Measurements from ENCODE around the gene LCE3C. TPM values are rescaled to one million over a fixed set of nuclear protein-coding genes. Genes with fewer than 3 reads are reported as not detected.
"Not testable (repeated sequence)": the region's sequence is repeated elsewhere in the genome, so short reads cannot be mapped to it uniquely, and the experiment has no call there.

The LCE3C gene, protein sequence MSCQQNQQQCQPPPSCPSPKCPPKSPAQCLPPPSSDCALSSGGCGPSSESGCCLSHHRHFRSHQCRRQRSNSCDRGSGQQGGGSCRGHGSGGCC
- not detected in 3 replicates for total RNA-seq
- long read RNA-seq = 0 reads

DNA sequence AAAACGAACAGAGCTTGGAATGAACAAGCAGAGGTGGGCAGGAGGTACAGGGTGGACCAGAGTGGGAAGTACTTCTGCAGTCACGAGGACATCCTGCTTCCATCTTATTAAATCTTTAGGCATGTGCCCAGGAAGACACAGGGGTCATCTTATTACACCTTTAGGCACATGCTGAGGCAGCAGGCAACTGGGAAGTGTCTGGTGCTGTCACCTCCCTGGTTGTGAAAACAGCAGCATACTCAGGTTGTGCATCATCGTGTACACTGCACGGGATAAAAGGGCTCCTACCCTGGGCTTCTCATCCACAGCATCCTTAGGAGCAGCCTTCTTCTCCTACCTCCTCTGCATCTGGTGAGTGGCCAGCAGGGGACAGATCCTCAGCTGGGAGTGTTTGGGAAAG, at the start of gene LCE3C:
LCE3C (plus strand) TSS at position 301 of the 400 bp plus-strand sequence. CDS start 498 bp downstream, outside the sequence.
- TF ChIP-seq, protein P1, sequence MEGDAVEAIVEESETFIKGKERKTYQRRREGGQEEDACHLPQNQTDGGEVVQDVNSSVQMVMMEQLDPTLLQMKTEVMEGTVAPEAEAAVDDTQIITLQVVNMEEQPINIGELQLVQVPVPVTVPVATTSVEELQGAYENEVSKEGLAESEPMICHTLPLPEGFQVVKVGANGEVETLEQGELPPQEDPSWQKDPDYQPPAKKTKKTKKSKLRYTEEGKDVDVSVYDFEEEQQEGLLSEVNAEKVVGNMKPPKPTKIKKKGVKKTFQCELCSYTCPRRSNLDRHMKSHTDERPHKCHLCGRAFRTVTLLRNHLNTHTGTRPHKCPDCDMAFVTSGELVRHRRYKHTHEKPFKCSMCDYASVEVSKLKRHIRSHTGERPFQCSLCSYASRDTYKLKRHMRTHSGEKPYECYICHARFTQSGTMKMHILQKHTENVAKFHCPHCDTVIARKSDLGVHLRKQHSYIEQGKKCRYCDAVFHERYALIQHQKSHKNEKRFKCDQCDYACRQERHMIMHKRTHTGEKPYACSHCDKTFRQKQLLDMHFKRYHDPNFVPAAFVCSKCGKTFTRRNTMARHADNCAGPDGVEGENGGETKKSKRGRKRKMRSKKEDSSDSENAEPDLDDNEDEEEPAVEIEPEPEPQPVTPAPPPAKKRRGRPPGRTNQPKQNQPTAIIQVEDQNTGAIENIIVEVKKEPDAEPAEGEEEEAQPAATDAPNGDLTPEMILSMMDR (IDR thresholded peaks at IDR 0.05) = no peak
- Mint-ChIP-seq H3K4me3 (ENCODE audit: unreplicated experiment) (no peak within 1 kb of the TSS), H3K27ac (ENCODE audit: unreplicated experiment) (no peak within 1 kb of the TSS), H3K4me1 (ENCODE audit: low read depth) (no peaks in the 10 kb centered on the region), H3K36me3 (ENCODE audit: low read depth) (no peaks in the 10 kb centered on the region), H3K27me3 (ENCODE audit: low read depth) (no peaks in the 10 kb centered on the region), H3K9me3 (ENCODE audit: low read depth) (peaks cover 15% of the 10 kb centered on the region)
- DNase-seq (ENCODE audit: low spot score) = no peak

DNA sequence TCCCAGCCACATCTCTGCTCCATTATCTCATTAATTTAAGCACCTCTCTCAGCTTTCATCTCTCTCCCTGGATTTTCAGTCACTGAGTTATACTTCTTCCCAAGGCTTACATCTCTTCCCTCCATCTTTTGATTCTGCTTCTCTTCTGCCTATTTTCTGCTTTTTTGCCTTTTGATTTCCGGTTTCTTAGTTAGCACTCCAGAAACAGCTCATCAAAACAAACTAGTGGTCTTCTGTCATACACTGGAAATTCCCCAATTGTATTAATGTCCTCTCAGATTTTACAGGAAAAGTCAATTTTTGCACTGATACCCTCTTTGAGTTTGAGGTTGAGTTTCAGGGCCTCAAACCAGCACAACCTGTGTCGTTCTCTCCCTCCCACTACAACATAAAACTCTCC, 34.9 kb upstream of the LCE3C start:
- H3K4me3 Mint-ChIP-seq (ENCODE audit: unreplicated experiment) = no peak overlapping the region
- TF ChIP-seq, protein P1 (IDR thresholded peaks at IDR 0.05) = no peak
- H3K27ac Mint-ChIP-seq (ENCODE audit: unreplicated experiment) = no peak overlapping the region
- H3K9me3 Mint-ChIP-seq (ENCODE audit: low read depth) = peaks cover 61% of the 10 kb centered on the region
- no peaks in the 10 kb centered on the region for H3K27me3 Mint-ChIP-seq (ENCODE audit: low read depth)
- H3K4me1 Mint-ChIP-seq (ENCODE audit: low read depth) = no peaks in the 10 kb centered on the region
- H3K36me3 Mint-ChIP-seq (ENCODE audit: low read depth) = no peaks in the 10 kb centered on the region
- no peak for DNase-seq (ENCODE audit: low spot score)

DNA sequence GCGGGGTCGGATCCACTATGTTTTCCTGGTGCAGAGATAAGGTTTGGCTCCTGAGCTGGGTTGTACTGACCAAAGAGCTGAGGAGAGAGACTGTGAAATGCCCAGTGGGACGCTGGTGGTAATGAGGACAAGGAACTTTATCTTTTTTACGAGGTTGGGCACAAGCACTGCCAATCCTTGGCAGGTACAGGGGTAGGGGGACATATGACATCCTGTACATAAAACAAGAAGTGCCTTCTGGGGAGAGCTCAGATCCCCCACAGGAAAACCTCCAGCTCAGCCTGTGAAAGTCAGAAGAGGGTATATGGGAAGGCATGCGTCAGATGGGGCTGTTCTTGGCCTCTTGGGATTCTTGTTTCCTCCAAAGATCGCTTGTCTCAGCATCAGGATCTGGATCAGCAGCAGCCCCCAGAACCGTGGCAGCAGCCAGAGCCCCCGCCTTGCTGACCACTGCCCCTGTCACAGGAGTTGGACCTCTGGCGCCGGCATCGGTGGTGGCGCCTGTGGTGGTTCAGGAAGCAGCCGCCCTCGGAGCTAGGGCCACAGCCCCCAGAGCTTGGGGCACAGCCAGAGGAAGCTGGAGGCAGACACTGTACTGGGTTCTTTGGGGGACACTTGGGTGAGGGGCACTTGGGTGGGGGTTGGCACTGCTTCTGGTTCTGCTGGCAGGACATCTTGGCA, 34.4 kb upstream of the LCE3C start:
- Mint-ChIP-seq H3K36me3 (ENCODE audit: low read depth) (no peaks in the 10 kb centered on the region), H3K27me3 (ENCODE audit: low read depth) (no peaks in the 10 kb centered on the region), H3K9me3 (ENCODE audit: low read depth) (peaks cover 61% of the 10 kb centered on the region), H3K27ac (ENCODE audit: unreplicated experiment) (no peak overlapping the region), H3K4me1 (ENCODE audit: low read depth) (no peaks in the 10 kb centered on the region), H3K4me3 (ENCODE audit: unreplicated experiment) (no peak overlapping the region)
- no peak for DNase-seq (ENCODE audit: low spot score)
- TF ChIP-seq, protein P1 (IDR thresholded peaks at IDR 0.05) = no peak

DNA sequence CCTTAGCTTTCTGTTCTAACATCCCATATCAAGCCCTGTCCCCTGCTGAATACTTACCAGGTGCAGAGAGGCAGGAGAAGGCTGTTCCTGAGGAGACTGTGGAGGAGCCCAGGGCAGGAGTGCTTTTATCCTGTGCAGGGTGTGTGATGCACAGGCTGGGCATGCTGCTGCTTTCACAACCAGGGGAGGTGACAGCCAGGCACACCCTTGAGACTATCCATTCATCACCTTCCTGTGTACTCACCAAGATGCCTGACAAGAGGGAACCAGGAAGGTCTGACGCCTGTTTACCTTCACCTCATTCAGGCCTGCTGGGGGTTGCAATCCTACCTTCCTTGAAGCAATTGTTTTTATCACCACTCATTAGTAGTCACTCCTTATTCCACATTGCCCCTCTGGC, 33.4 kb upstream of the LCE3C start, which contains the start of gene LCE3E:
LCE3E (minus strand) TSS at position 100 of the 400 bp plus-strand sequence. CDS start 572 bp downstream, outside the sequence.
- H3K9me3 Mint-ChIP-seq (ENCODE audit: low read depth) = peaks cover 64% of the 10 kb centered on the region
- H3K27ac Mint-ChIP-seq (ENCODE audit: unreplicated experiment) = no peak within 1 kb of the TSS
- TF ChIP-seq, protein P1 (IDR thresholded peaks at IDR 0.05) = no peak
- H3K27me3 Mint-ChIP-seq (ENCODE audit: low read depth) = no peaks in the 10 kb centered on the region
- DNase-seq (ENCODE audit: low spot score) = no peak
- H3K36me3 Mint-ChIP-seq (ENCODE audit: low read depth) = no peaks in the 10 kb centered on the region
- no peaks in the 10 kb centered on the region for H3K4me1 Mint-ChIP-seq (ENCODE audit: low read depth)
- no peak within 1 kb of the TSS for H3K4me3 Mint-ChIP-seq (ENCODE audit: unreplicated experiment)

DNA sequence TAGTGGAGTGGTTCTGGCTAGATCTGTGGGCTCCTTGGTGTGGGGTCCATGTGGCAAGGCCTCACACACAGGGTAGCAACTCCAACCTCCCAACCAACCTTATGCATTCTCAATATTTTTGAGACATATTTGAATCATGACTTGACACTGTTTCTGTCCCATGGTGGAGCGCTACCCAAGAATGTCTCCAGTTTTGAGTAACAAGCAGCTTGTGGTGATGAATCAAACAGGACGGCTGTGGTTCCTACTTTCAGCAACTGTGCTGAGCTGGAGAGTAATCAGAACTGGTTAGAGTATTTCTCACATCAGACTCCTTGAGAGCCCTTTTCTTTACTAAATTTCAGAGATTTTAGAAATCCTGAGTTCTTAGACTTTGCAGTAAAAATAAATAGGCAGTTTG, 22.9 kb upstream of the LCE3C start:
- Mint-ChIP-seq H3K36me3 (ENCODE audit: low read depth) (no peaks in the 10 kb centered on the region), H3K27me3 (ENCODE audit: low read depth) (no peaks in the 10 kb centered on the region), H3K27ac (ENCODE audit: unreplicated experiment) (no peak overlapping the region), H3K4me3 (ENCODE audit: unreplicated experiment) (no peak overlapping the region), H3K4me1 (ENCODE audit: low read depth) (no peaks in the 10 kb centered on the region), H3K9me3 (ENCODE audit: low read depth) (peaks cover 12% of the 10 kb centered on the region)
- TF ChIP-seq, protein P1 (IDR thresholded peaks at IDR 0.05) = no peak
- no peak for DNase-seq (ENCODE audit: low spot score)

DNA sequence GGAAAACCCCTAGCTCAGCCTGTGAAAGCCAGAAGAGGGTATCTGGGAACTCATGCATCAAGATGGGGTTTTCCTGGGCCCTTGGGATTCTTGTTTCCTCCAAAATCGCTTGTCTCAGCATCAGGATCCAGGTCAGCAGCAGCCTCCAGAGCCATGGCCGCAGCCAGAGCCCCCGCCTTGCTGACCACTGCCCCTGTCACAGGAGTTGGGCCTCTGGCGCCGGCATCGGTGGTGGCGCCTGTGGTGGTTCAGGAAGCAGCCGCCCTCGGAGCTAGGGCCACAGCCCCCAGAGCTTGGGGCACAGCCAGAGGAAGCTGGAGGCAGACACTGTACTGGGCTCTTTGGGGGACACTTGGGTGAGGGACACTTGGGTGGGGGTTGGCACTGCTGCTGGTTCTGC, 20.5 kb upstream of the LCE3C start:
- not testable (repeated sequence) for H3K4me3 Mint-ChIP-seq (ENCODE audit: unreplicated experiment); H3K36me3 Mint-ChIP-seq (ENCODE audit: low read depth); H3K27me3 Mint-ChIP-seq (ENCODE audit: low read depth); H3K27ac Mint-ChIP-seq (ENCODE audit: unreplicated experiment); DNase-seq (ENCODE audit: low spot score); H3K4me1 Mint-ChIP-seq (ENCODE audit: low read depth)
- H3K9me3 Mint-ChIP-seq (ENCODE audit: low read depth) = peaks cover 23% of the 10 kb centered on the region
